Calu3 (cell line): ENCODE results near the gene GSK3B. TPM values are rescaled to one million over a fixed set of nuclear protein-coding genes. Genes with fewer than 3 reads are reported as not detected.

ENCODE experiments used
- BruUV-seq: library from RNA; stranded (reverse); fragments of 400-500 nt; replicated peaks from 2 replicates; lab custom pipeline; 2021; lab: Mats Ljungman, UMichigan
- CTCF ChIA-PET: fragments of 300-600 bp; sonication (Branson Sonifier 250); formaldehyde crosslinking; loops from one replicate; lab custom pipeline; 2022; ENCODE audit warnings: antibody characterized with exemption; lab: Charles Lee
- DNase-seq: peaks from one replicate; pipeline ENCODE4 v3.0.0; 2022
- H3K27ac Mint-ChIP-seq: one replicate; pipeline ENCODE4 v1.8.0; 2022; ENCODE audit warnings: mixed read lengths; ENCODE audit not compliant: unreplicated experiment
- H3K27me3 Mint-ChIP-seq: one replicate; pipeline ENCODE4 v1.8.0; 2022; ENCODE audit warnings: mixed read lengths; ENCODE audit not compliant: unreplicated experiment
- H3K36me3 Mint-ChIP-seq: one replicate; pipeline ENCODE4 v1.8.0; 2022; ENCODE audit warnings: mild to moderate bottlenecking, moderate library complexity, mixed read lengths; ENCODE audit not compliant: insufficient read depth, unreplicated experiment
- H3K4me1 Mint-ChIP-seq: one replicate; pipeline ENCODE4 v1.8.0; 2022; ENCODE audit warnings: mild to moderate bottlenecking, low read depth, mixed read lengths; ENCODE audit not compliant: unreplicated experiment
- H3K4me3 Mint-ChIP-seq: one replicate; pipeline ENCODE4 v1.8.0; 2022; ENCODE audit warnings: mild to moderate bottlenecking, low read depth, moderate library complexity, mixed read lengths; ENCODE audit not compliant: unreplicated experiment
- H3K9me3 Mint-ChIP-seq: one replicate; pipeline ENCODE4 v1.8.0; 2022; ENCODE audit warnings: low read depth, mixed read lengths; ENCODE audit not compliant: unreplicated experiment
- CTCF ChIP-seq: fragments of 200-600 bp; IDR thresholded peaks from one replicate; pipeline ENCODE4 v1.8.0; 2022; ENCODE audit warnings: antibody characterized with exemption; ENCODE audit not compliant: unreplicated experiment
- intact Hi-C: fragments of 100-400 bp; cut with micrococcal nuclease; formaldehyde crosslinking; loops from one replicate; pipeline ENCODE4 v1.10.0; 2022; ENCODE audit not compliant: unreplicated experiment
- total RNA-seq: library from RNA; stranded (reverse); gene quantifications from 2 replicates; pipeline ENCODE4 v1.2.3, GENCODE V29; 2022

GSK3B gene
- total RNA-seq, 1 experiment from 2014 or later, result 48.6 TPM

GRCh38 chr3:119774444-119774843 lies 319.8 kb downstream of the GSK3B start:
- CTCF ChIA-PET, result no interaction called here
- Mint-ChIP-seq H3K4me1 (no peaks in the 10 kb centered on the region), H3K36me3 (no peaks in the 10 kb centered on the region), H3K4me3 (no peak overlapping the region), H3K9me3 (peaks cover 6% of the 10 kb centered on the region), H3K27me3 (no peaks in the 10 kb centered on the region), H3K27ac (no peak overlapping the region)
- DNase-seq, result no peak
- TF ChIP-seq CTCF, result no peak
- intact Hi-C loops, result no loop called here
- no TSS peak for BruUV-seq

Other genes starting within 250 kb of the GSK3B start
- gene GPR156, start 190.8 kb upstream of the GSK3B start, total RNA-seq, result 0.45 and 0.64 TPM in 2 replicates